Measurements from ENCODE around the gene SLC6A8. TPM values are rescaled to one million over a fixed set of nuclear protein-coding genes. Genes with fewer than 3 reads are reported as not detected.

The SLC6A8 gene
- total and polyA plus RNA-seq, 2 donors (not counting 1 experiment from before 2014, with no cell fraction given) = 0.49 to 2.9 TPM

DNA sequence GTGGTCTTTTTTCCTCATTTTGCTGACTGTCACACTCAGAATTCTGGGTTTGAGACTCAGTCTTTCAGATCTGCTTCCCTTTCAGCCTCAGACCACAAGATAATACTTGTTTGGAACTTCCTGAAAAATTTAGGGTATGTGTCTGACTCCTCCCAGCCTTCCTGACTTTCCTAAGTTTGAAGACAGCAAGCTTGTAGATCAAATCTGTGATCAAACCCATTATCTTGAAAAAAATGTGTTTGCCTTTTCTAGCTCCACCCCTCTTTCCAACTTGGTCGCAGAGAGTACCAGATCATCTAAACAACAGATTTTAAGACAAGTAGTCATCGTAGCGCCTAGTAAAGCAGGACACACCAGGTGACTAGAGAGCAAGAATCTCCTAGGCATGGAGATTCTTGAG is 26.5 kb downstream of the SLC6A8 start:
- Mint-ChIP-seq H3K27me3 (no peaks in the 10 kb centered on the region), H3K9me3 (ENCODE audit: insufficient read depth) (no peaks in the 10 kb centered on the region), H3K4me3 (no peak overlapping the region), H3K4me1 (peaks cover 3% of the 10 kb centered on the region), H3K27ac (no peak overlapping the region)
- Histone ChIP-seq H3K79me2 (ENCODE audit: control insufficient read depth, insufficient read depth, low read length) (peaks cover 68% of the 10 kb centered on the region), H3K27ac (ENCODE audit: low read length in 2 of 2) (no peak overlapping the region), H4K20me1 (ENCODE audit: control insufficient read depth, insufficient read depth, low read length, poor library complexity, severe bottlenecking) (peaks cover 50% of the 10 kb centered on the region), H3K27me3 (replicated peaks in 1 of 4; ENCODE audit: control extremely low read depth in 1 of 4, control insufficient read depth in 3 of 4, insufficient read depth in 4 of 4, low read length in 3 of 4) (no peaks in the 10 kb centered on the region), H2AFZ (ENCODE audit: insufficient read depth, low read depth, low read length, poor library complexity, severe bottlenecking) (no peak overlapping the region), H3K9ac (ENCODE audit: low read length) (no peak overlapping the region), H3K4me1 (ENCODE audit: control insufficient read depth in 2 of 2, insufficient read depth in 2 of 2, low read length in 2 of 2) (no peaks in the 10 kb centered on the region), H3K4me3 (ENCODE audit: control extremely low read depth in 1 of 5, extremely low read depth in 1 of 5, insufficient read depth in 1 of 5, low read depth in 2 of 5, low read length in 4 of 5) (no peak overlapping the region), H3K4me2 (replicated peaks; ENCODE audit: low read depth, low read length, poor library complexity, severe bottlenecking) (no peak overlapping the region), H3K36me3 (replicated peaks in 1 of 2; ENCODE audit: control extremely low read depth in 1 of 2, control insufficient read depth in 1 of 2, extremely low read depth in 1 of 2, insufficient read depth in 2 of 2, low read length in 1 of 2) (peaks cover 8 to 44% of the 10 kb centered on the region in 2 experiments), H3K9me3 (ENCODE audit: control extremely low read depth in 1 of 3, control insufficient read depth in 2 of 3, insufficient read depth in 1 of 3, low read length in 2 of 3) (no peaks in the 10 kb centered on the region)
- DNase-seq = no peak
- intact Hi-C loops (cut with micrococcal nuclease) = no loop called here
- CTCF ChIA-PET = no interaction called here
- 93% methylated on average over 3 of the region's 3 CpGs for WGBS (ENCODE audit: insufficient coverage)
- TF ChIP-seq CTCF (IDR thresholded peaks at IDR 0.05) (no peak), EZH2 (IDR thresholded peaks at IDR 0.05; ENCODE audit: borderline replicate concordance, insufficient read depth, low read depth, low read length, poor library complexity, severe bottlenecking) (no peak)
- POLR2A ChIA-PET = interaction anchor here (0.7 kb wide), 1 partner anchor 299 kb away, joined by 3 read pairs; no protein-coding TSS in a partner anchor
- ATAC-seq (ENCODE audit: low read depth) = no peak

- CTCF ChIA-PET = no interaction called here
- POLR2A ChIA-PET = no interaction called here
Observed at GRCh38 chrX:153717445-153717844, 29.7 kb downstream of the SLC6A8 start.

More at GRCh38 chrX:153717445-153717844, 29.7 kb downstream of the SLC6A8 start:
- H3K9me3 Mint-ChIP-seq (ENCODE audit: insufficient read depth) = no peaks in the 10 kb centered on the region
- no peak overlapping the region for H3K4me2 ChIP-seq (replicated peaks; ENCODE audit: low read depth, low read length, poor library complexity, severe bottlenecking)
- H3K4me3 ChIP-seq (ENCODE audit: control extremely low read depth in 1 of 5, extremely low read depth in 1 of 5, insufficient read depth in 1 of 5, low read depth in 2 of 5, low read length in 4 of 5) = no peak overlapping the region
- peaks cover under 1 to 3% of the 10 kb centered on the region in 2 donors for H3K4me1 ChIP-seq (ENCODE audit: control insufficient read depth in 2 of 2, insufficient read depth in 2 of 2, low read length in 2 of 2)
- peaks cover 7% of the 10 kb centered on the region for H3K4me1 Mint-ChIP-seq
- peaks cover 72% of the 10 kb centered on the region for H3K79me2 ChIP-seq (ENCODE audit: control insufficient read depth, insufficient read depth, low read length)
- no peak overlapping the region for H3K27ac ChIP-seq (ENCODE audit: low read length in 2 of 2)
- no peaks in the 10 kb centered on the region for H3K9me3 ChIP-seq (ENCODE audit: control extremely low read depth in 1 of 3, control insufficient read depth in 2 of 3, insufficient read depth in 1 of 3, low read length in 2 of 3)
- intact Hi-C loops (cut with micrococcal nuclease) = no loop called here
- H3K9ac ChIP-seq (ENCODE audit: low read length) = no peak overlapping the region
- no peak for ATAC-seq (ENCODE audit: low read depth)
- TF ChIP-seq CTCF (IDR thresholded peaks at IDR 0.05) (no peak), EZH2 (IDR thresholded peaks at IDR 0.05; ENCODE audit: borderline replicate concordance, insufficient read depth, low read depth, low read length, poor library complexity, severe bottlenecking) (no peak)
- H3K4me3 Mint-ChIP-seq = no peak overlapping the region
- H3K27ac Mint-ChIP-seq = no peak overlapping the region
- 100% methylated on average over 3 of the region's 9 CpGs for WGBS (ENCODE audit: insufficient coverage)
- no peaks in the 10 kb centered on the region for H3K27me3 ChIP-seq (replicated peaks in 1 of 4; ENCODE audit: control extremely low read depth in 1 of 4, control insufficient read depth in 3 of 4, insufficient read depth in 4 of 4, low read length in 3 of 4)
- H3K36me3 ChIP-seq (replicated peaks in 1 of 2; ENCODE audit: control extremely low read depth in 1 of 2, control insufficient read depth in 1 of 2, extremely low read depth in 1 of 2, insufficient read depth in 2 of 2, low read length in 1 of 2) = peaks cover 8 to 59% of the 10 kb centered on the region in 2 experiments
- no peak overlapping the region for H2AFZ ChIP-seq (ENCODE audit: insufficient read depth, low read depth, low read length, poor library complexity, severe bottlenecking)
- H3K27me3 Mint-ChIP-seq = no peaks in the 10 kb centered on the region
- DNase-seq = no peak
- peaks cover 56% of the 10 kb centered on the region for H4K20me1 ChIP-seq (ENCODE audit: control insufficient read depth, insufficient read depth, low read length, poor library complexity, severe bottlenecking)

Measured in B cell (primary cell).